ENCODE data around the gene SLC43A2.

DNA sequence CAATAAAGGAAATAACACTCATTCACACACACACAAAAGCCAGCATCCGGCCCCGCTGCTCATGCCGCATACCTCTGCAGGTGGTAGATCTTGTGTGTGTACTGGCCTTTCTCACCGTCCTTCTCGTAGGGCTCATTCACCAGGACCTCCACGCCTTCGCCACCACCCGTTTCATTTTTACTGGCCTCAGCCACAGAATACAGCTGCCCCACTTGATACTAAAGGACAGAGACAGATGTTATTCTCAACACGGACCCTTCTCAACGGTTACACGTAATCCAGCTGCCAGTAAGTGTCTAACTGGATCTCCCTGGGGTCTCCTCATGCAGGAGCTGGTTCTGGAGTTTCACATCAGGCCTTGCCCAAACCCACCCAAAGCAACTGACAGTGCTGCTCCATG is 75.7 kb downstream of the SLC43A2 start:
- TF ChIP-seq CTCF (IDR thresholded peaks at IDR 0.05) (no peak), POLR2A (IDR thresholded peaks at IDR 0.05) (no peak)
